Activated T-cell treated with anti-CD3 and anti-CD28 coated beads, Interleukin-2, amount 50 U/mL, for 72 hours (primary cell): ENCODE data around the gene KIAA2012. TPM values are rescaled to one million over a fixed set of nuclear protein-coding genes. Genes with fewer than 3 reads are reported as not detected.
A peak's percentile ranks its signal among the peaks of the same experiment; 100 is the strongest.

Source experiments
- ATAC-seq, 2 donors: fragments of 150-1000 bp; cut with Tn5 transposase; replicated peaks in 1 of 2; 2 replicates each; pipeline ENCODE4 v1.10.0; 2021; ENCODE audit warnings: moderate library complexity in 2 of 2, mild to moderate bottlenecking in 1 of 2
- DNase-seq, 2 donors: peaks; one replicate each; pipeline ENCODE4 v3.0.0; 2021 to 2022; ENCODE audit warnings: mixed read lengths in 1 of 2
- H3K27ac Mint-ChIP-seq: one replicate; pipeline ENCODE4 v1.8.0; 2022; ENCODE audit warnings: mild to moderate bottlenecking, moderate library complexity, mixed read lengths
- H3K27me3 Mint-ChIP-seq: one replicate; pipeline ENCODE4 v1.8.0; 2022; ENCODE audit warnings: low read depth, mixed read lengths
- H3K36me3 Mint-ChIP-seq, 2 donors: one replicate each; pipeline ENCODE4 v1.8.0; 2022; ENCODE audit warnings: mixed read lengths in 2 of 2, mild to moderate bottlenecking in 1 of 2; ENCODE audit not compliant: insufficient read depth in 2 of 2
- H3K4me1 Mint-ChIP-seq: one replicate; pipeline ENCODE4 v1.8.0; 2022; ENCODE audit warnings: low read depth, mixed read lengths
- H3K4me3 Mint-ChIP-seq, 2 donors: one replicate each; pipeline ENCODE4 v1.8.0; 2022; ENCODE audit warnings: mild to moderate bottlenecking in 2 of 2, mixed read lengths in 2 of 2, moderate library complexity in 2 of 2
- H3K9me3 Mint-ChIP-seq, 2 donors: one replicate each; pipeline ENCODE4 v1.8.0; 2022; ENCODE audit warnings: mixed read lengths in 2 of 2
- total RNA-seq, 2 donors: library from RNA; stranded (reverse); gene quantifications; one replicate each; pipeline ENCODE4 v1.2.3, GENCODE V29; 2022

KIAA2012 gene
- total RNA-seq, 2 donors from 2014 or later: not detected

DNA sequence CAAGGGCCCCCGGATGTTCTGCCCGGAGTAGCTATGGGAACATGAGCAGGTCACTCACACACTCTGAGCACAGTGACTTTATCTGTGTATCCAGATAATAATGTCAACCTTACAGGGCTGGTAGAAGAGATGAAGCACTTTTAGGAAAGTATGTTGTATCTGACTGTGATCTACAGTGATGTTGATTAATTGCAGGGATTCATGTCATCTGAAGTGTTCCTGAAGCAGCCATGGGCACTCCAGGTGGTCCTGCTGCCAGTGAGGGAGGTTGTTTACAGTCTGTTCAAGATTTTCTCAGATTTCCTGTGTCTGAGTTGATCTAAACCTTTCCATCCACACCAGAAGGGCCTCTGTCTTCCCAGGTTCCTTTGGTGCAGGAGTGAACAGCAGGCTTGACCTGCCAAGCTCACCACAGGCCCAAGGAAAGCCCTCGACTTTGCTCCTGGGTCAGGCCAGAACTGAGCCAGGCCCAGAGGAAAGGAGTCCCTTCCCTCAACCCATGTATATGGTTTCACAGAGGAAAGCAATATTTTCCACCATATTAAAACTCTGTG lies 28.0 kb downstream of the KIAA2012 start:
- H3K27ac Mint-ChIP-seq: no peak overlapping the region
- peaks cover 19% of the 10 kb centered on the region for H3K27me3 Mint-ChIP-seq
- ATAC-seq: no peak
- H3K9me3 Mint-ChIP-seq: no peaks in the 10 kb centered on the region
- no peaks in the 10 kb centered on the region for H3K36me3 Mint-ChIP-seq
- H3K4me1 Mint-ChIP-seq: no peaks in the 10 kb centered on the region
- no peak for DNase-seq
- H3K4me3 Mint-ChIP-seq: no peak overlapping the region

- Mint-ChIP-seq H3K4me1 (no peaks in the 10 kb centered on the region), H3K27me3 (peaks cover 19% of the 10 kb centered on the region), H3K9me3 (no peaks in the 10 kb centered on the region), H3K36me3 (no peaks in the 10 kb centered on the region), H3K27ac (no peak overlapping the region), H3K4me3 (no peak overlapping the region)
- ATAC-seq (no peak), DNase-seq (no peak)
Observed at GRCh38 chr2:202102425-202103000, 29.5 kb downstream of the KIAA2012 start.

DNA sequence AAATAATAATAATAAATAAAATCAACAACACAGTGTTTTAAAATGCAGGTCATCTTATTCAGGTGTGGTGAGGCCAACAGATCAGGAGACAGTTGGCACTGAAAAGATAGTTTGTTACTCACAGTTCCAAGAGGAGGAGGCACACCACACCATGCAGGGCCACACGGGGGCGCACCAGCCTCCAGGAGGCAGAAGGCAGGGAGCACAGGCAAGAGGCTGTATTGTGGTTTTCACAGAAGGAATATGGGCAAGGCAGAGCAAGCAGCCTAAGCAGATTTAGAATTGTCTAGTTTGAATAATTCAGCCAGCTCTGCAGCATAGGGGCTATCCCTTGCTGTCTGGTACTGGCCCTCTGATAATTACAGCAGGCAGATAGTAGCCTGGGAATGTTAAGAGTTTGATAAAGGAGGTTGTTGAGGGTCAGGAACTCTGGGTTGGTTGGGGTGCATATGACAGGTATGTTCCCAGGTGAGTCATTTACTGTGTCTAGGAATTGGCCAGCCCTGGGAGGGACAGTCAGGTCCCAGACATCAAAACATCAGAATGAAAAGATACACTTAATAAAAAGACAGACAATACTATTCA lies 31.3 kb downstream of the KIAA2012 start:
- H3K27ac Mint-ChIP-seq: no peak overlapping the region
- ATAC-seq (peak in 1 of 2 donors; percentile 52), DNase-seq (peak; percentile 53 to 64)
- H3K4me3 Mint-ChIP-seq: no peak overlapping the region
- H3K4me1 Mint-ChIP-seq: no peaks in the 10 kb centered on the region
- peaks cover 18% of the 10 kb centered on the region for H3K27me3 Mint-ChIP-seq
- H3K9me3 Mint-ChIP-seq: no peaks in the 10 kb centered on the region
- H3K36me3 Mint-ChIP-seq: no peaks in the 10 kb centered on the region

GRCh38 chr2:202105025-202105424 lies 32.0 kb downstream of the KIAA2012 start:
- Mint-ChIP-seq H3K4me3 (no peak overlapping the region), H3K27ac (no peak overlapping the region), H3K27me3 (peaks cover 12% of the 10 kb centered on the region), H3K9me3 (no peaks in the 10 kb centered on the region), H3K36me3 (no peaks in the 10 kb centered on the region), H3K4me1 (no peaks in the 10 kb centered on the region)
- no peak for ATAC-seq
- no peak for DNase-seq

DNA sequence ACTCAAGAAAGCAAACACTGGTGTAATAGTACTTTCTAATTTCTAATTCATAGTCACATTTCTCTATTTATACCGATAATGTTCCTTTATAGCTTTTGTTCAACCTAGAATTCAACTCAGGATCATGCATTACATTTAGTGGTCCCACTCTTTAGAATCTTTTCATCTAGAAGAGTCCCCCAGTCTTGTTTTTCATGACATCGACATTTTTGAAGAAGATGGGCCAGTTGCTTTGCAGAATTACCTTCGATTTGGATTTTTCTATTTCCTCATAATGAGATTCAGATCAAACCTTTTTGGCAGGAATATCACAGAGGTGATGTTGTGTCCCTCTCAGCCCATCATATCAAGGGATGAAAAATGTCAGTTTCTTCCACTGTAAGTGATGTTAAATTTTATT lies 35.3 kb downstream of the KIAA2012 start:
- no peaks in the 10 kb centered on the region for H3K9me3 Mint-ChIP-seq
- no peaks in the 10 kb centered on the region for H3K4me1 Mint-ChIP-seq
- no peak overlapping the region for H3K27ac Mint-ChIP-seq
- ATAC-seq (no peak), DNase-seq (no peak)
- peaks cover 12% of the 10 kb centered on the region for H3K27me3 Mint-ChIP-seq
- H3K36me3 Mint-ChIP-seq: no peaks in the 10 kb centered on the region
- H3K4me3 Mint-ChIP-seq: no peak overlapping the region

GRCh38 chr2:202109139-202109736 lies 36.2 kb downstream of the KIAA2012 start:
- DNase-seq (no peak), ATAC-seq (no peak)
- H3K4me1 Mint-ChIP-seq: no peaks in the 10 kb centered on the region
- H3K27ac Mint-ChIP-seq: no peak overlapping the region
- no peak overlapping the region for H3K4me3 Mint-ChIP-seq
- no peaks in the 10 kb centered on the region for H3K9me3 Mint-ChIP-seq
- no peaks in the 10 kb centered on the region for H3K36me3 Mint-ChIP-seq
- peaks cover 9% of the 10 kb centered on the region for H3K27me3 Mint-ChIP-seq

DNA sequence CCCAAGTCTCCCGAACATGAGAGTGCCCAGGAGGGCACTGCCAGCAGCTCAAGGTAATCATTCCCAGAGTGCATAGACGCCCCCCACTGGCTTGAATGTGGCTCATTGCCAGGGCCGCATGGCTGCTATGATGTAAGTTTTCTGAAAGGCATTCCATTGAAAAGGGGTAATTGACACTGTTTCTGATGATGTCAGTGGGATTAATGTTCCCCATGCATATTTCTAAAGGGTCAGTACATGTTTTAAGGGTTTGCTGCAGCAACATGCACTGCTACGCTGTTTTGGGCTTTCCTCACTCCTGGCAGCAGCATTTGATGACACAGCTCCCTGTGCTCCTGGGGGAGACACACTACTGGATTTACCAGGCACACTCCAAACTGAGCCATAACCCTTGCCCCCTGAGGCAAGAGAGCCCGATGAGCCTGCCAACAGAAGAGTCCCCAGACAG lies 36.7 kb downstream of the KIAA2012 start:
- Mint-ChIP-seq H3K4me3 (no peak overlapping the region), H3K36me3 (no peaks in the 10 kb centered on the region), H3K9me3 (no peaks in the 10 kb centered on the region), H3K27me3 (peaks cover 7% of the 10 kb centered on the region), H3K27ac (no peak overlapping the region), H3K4me1 (no peaks in the 10 kb centered on the region)
- ATAC-seq: no peak
- no peak for DNase-seq

DNA sequence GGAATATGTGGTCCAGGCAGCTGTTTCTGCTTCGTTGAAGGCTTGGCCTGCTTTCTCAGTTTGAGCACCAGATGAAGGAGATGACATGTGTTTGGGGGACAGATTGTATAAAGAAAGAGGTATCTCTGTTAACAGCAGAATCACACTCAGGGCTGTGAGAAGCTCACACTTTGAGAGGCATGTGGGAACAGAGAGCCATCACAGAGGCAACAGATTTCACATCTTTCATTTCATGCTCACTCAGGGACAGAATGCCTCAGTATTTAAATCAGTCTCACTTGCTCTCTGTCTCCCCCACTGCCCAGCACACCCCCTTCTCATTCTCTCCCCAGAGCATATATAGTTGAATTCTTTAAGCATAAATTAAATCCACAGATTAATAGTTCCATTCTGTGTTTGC lies 37.4 kb downstream of the KIAA2012 start:
- no peaks in the 10 kb centered on the region for H3K4me1 Mint-ChIP-seq
- H3K27ac Mint-ChIP-seq: no peak overlapping the region
- no peak for DNase-seq
- no peak for ATAC-seq
- peaks cover 11% of the 10 kb centered on the region for H3K27me3 Mint-ChIP-seq
- H3K4me3 Mint-ChIP-seq: no peak overlapping the region
- H3K9me3 Mint-ChIP-seq: no peaks in the 10 kb centered on the region
- no peaks in the 10 kb centered on the region for H3K36me3 Mint-ChIP-seq

DNA sequence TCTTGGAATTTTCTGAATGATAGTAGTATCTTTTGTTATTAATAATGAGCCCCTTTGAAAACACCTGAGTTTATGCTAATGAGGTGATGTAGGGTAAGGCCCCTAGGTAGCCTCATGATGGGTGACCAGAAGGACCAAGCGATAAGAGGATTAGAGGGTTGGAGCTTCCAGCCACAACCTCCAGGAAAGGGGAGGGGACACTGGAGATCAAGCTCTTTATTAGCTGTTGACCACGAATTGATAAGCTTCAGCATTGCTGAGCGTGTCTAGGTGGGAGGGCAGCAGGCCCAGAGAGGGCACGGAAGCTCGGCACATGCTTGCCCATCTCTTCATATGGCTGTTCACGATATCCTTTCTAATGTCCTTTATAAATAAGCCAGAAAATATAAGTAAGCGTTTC lies 39.0 kb downstream of the KIAA2012 start:
- Mint-ChIP-seq H3K36me3 (no peaks in the 10 kb centered on the region), H3K9me3 (no peaks in the 10 kb centered on the region), H3K4me1 (no peaks in the 10 kb centered on the region), H3K27me3 (peaks cover 26% of the 10 kb centered on the region), H3K27ac (no peak overlapping the region), H3K4me3 (no peak overlapping the region)
- DNase-seq (no peak), ATAC-seq (no peak)

DNA sequence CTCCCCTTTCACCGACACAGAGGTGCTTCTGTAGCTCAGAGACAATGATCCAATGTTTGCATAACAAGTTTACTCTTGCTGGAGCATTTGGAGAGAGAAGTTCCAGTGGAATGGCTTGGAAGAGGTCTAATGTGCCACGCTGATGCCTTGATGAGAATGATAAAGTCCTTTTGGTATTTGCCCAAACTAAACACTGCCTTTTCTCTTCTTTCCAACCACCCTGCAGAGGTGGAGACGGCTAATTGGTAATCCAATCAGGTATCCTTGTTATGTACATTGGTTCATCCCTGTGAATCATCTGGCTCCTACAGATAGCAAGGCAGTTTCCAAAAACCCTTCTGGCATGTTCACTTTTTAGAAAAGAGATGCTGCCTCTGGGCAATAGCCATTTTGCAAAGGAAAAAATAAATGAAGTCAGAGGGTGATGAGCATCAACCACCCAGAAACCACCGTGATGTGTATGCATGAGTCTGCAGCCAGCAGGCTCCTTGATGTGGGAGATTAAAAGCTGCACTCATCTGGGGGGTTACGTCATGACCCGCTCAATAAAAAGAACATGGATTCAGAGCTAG lies 40.6 kb downstream of the KIAA2012 start:
- ATAC-seq (peak; percentile 55 to 84), DNase-seq (peak; percentile 1 to 8)
- H3K9me3 Mint-ChIP-seq: no peaks in the 10 kb centered on the region
- H3K4me3 Mint-ChIP-seq: no peak overlapping the region
- no peak overlapping the region for H3K27ac Mint-ChIP-seq
- no peaks in the 10 kb centered on the region for H3K36me3 Mint-ChIP-seq
- no peaks in the 10 kb centered on the region for H3K4me1 Mint-ChIP-seq
- H3K27me3 Mint-ChIP-seq: peaks cover 26% of the 10 kb centered on the region

DNA sequence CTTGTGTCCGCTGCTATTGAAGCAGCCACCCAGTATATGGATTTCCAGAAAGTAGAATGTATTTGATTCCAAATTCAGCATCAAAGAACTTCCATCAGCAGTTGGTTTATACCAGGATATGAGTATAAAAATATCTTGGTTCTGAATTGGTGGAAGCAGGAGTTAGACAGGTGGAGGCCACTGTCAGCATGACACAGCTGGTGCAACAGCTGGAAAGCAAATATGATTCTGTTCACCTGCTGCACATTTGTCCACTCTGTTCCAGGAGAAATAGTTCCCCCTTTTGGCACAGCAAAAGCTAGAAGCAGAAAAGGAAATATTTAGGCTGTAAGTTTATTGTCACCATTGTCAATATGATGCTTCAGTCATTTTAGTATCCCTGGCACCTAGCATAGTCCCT lies 41.2 kb downstream of the KIAA2012 start:
- Mint-ChIP-seq H3K36me3 (no peaks in the 10 kb centered on the region), H3K4me3 (no peak overlapping the region), H3K27me3 (peaks cover 26% of the 10 kb centered on the region), H3K9me3 (no peaks in the 10 kb centered on the region), H3K4me1 (no peaks in the 10 kb centered on the region), H3K27ac (no peak overlapping the region)
- no peak for DNase-seq
- no peak for ATAC-seq

DNA sequence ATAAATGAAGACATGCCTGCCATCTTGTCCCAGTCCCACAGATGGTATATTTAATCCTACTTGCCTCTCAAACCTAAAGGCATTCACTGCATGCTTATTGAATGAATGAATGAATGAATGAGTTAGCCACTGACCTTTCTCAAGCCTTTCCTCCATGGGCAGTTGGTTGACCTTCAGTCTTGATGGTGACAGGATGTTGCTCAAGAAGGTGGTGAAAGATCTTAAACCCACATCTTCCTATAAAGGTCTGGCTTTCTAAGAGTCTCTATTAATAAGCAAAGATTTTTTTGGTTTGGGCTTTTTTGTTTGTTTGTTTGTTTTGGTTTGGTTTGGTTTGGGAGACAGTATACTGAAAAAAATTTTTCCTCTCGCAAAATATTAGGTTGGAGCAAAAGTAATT lies 41.7 kb downstream of the KIAA2012 start:
- no peak overlapping the region for H3K27ac Mint-ChIP-seq

GRCh38 chr2:202115479-202115971 lies 42.5 kb downstream of the KIAA2012 start:
- H3K4me1 Mint-ChIP-seq: no peaks in the 10 kb centered on the region
- no peak overlapping the region for H3K4me3 Mint-ChIP-seq
- ATAC-seq (no peak), DNase-seq (no peak)
- H3K27me3 Mint-ChIP-seq: peaks cover 26% of the 10 kb centered on the region
- no peaks in the 10 kb centered on the region for H3K36me3 Mint-ChIP-seq
- H3K9me3 Mint-ChIP-seq: peaks cover 2 to 4% of the 10 kb centered on the region in 2 donors
- no peak overlapping the region for H3K27ac Mint-ChIP-seq

More for the DNA sequence above, 41.7 kb downstream of the KIAA2012 start:
- peaks cover 26% of the 10 kb centered on the region for H3K27me3 Mint-ChIP-seq
- DNase-seq (no peak), ATAC-seq (no peak)
- H3K36me3 Mint-ChIP-seq: no peaks in the 10 kb centered on the region
- no peak overlapping the region for H3K4me3 Mint-ChIP-seq
- no peaks in the 10 kb centered on the region for H3K9me3 Mint-ChIP-seq
- no peaks in the 10 kb centered on the region for H3K4me1 Mint-ChIP-seq
